Inferior parietal cortex (tissue), 1 donor: Measurements from ENCODE around the gene SLC19A1.
"Not testable (repeated sequence)": the region's sequence is repeated elsewhere in the genome, so short reads cannot be mapped to it uniquely, and the experiment has no call there.

Experiments used
- DNase-seq: peaks from one replicate; pipeline ENCODE4 v3.0.0-alpha.2; 2016; ENCODE audit errors: extremely low spot score

SLC19A1 gene

DNA sequence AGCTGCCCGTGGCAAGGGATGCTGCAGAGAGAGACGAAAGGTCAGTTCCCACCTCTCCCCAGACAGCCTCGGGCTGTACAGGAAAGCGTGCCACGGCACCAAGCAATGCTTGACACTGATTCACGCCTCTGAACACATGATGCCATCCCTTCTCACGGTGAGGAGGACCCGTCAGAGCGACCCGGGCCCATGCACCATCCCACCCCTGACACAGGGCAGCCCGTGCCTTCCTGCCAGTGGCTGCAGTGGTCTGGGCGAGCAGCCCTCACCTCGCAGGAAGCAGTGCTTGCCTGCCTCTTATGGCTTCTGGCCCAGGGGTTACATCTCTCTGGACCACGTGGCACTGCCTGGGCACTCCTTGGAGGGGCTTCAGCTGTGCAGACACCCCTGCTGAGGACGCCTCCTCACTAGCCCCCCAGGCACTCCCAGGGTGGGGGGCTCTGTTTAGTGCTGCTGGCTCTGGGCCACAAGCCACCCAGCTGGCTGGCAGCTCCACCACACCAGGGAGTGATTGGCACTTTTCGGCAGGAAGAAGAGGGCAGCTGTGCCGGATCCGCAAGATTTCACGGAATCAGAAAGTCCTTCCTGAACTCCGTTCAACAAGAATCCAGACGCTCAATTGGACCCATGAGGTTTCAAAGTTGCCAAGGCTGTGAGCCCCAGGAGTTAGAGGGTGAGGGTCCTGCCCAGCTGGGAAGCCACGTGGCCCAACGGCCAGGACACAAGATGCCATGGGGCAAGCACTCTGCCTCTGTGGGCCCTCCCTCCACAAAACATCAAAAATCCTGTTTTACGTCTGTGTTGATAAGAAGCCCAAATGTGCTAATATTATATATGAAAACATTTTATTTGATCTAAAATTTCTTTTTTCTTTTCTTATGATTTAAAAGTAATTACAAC is 34.8 kb upstream of the SLC19A1 start:
- DNase-seq: no peak

DNA sequence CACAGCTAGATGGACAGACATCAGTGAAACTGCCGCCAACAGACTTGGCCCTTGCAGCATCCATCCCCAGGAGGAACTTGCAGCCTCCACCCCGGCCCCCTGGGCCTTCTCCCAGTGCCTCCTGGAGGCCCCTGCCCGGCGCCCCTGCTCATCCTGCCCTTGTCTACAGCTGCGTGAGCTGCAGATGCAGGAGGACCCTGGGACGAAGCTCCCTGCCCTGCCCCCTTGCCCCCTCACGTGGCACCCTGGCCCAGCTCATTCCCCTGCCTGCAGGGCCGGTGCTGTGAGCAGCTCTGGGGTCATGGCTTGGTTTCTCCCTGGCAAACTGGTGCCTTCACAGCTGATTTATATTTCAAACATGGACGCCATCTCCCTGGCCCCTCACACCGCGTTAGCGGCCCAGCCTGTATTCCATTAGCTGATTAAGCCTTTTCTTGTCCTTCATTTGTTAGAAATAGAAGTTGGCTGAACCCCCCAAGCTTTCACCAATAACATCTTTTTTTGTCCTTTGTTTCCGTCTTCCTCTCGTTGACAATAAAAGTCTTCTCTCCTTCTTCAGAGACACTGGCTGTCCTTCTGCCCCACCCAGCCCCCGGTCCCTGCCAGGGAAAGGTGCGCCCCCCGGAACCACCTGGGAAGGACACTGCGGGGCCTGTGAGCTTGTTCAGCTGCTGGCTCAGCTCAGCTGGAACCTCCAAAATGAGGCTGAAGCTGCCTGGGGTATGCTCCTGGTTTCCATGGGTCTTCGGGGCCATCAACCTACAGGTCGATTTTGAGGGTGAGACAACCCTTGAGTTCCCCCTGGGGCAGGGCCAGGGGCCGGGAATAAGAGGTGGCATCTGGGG is 34.0 kb upstream of the SLC19A1 start:
- no peak for DNase-seq

GRCh38 chr21:45575304-45575992 is 33.2 kb upstream of the SLC19A1 start:
- no peak for DNase-seq

- no peak for DNase-seq
These were observed 32.5 kb upstream of the SLC19A1 start for GRCh38 chr21:45574691-45575090.

DNA sequence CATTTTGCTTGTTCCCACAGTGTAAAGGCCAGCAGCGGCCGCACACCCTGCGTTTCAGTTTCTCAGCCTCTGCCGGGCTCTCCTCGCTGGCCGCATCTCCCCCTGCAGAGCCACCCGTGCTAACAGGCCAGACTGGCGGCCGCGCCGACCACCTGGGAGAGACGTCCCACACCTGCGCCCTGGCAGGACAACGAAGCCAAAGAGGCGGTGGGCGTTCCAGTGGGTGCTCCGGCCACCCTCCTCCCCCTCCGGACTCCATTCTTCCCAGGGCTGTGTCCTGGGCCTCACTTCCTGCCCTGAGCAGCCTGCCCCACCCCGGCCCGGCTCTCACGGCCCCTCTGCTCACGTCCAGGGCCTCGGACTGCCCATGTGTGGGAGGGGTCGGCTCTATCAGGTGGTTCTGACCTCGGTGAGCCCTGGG is 31.9 kb upstream of the SLC19A1 start:
- no peak for DNase-seq

- no peak for DNase-seq
These were observed 31.3 kb upstream of the SLC19A1 start for GRCh38 chr21:45573452-45574035.

GRCh38 chr21:45572783-45573451 is 30.7 kb upstream of the SLC19A1 start:
- no peak for DNase-seq

GRCh38 chr21:45572231-45572630 is 30.0 kb upstream of the SLC19A1 start:
- no peak for DNase-seq

GRCh38 chr21:45571641-45572040 is 29.4 kb upstream of the SLC19A1 start:
- no peak for DNase-seq

GRCh38 chr21:45570826-45571601 is 28.8 kb upstream of the SLC19A1 start:
- DNase-seq: no peak

GRCh38 chr21:45570071-45570470 is 27.8 kb upstream of the SLC19A1 start:
- DNase-seq: no peak

- no peak for DNase-seq
These were observed 26.1 kb upstream of the SLC19A1 start for GRCh38 chr21:45568383-45568782.

DNA sequence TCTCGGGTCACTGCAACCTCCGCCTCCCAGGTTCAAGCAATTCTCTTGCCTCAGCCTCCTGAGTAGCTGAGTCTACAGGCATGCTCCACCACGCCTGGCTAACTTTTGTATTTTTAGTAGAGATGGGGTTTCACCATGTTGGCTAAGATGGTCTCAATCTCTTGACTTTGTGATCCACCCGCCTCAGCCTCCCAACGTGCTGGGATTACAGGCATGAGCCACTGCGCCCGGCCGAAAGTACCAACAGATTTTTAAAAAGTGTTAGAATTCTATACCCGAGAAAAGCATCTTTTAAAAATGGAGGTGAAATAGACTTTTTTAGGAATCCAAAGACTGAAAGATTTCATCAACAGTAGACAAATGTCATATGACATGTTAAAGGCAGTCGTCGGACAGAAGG is 21.9 kb upstream of the SLC19A1 start:
- not testable (repeated sequence) for DNase-seq

- no peak for DNase-seq
These were observed 20.7 kb upstream of the SLC19A1 start for GRCh38 chr21:45562965-45563364.

GRCh38 chr21:45562402-45562801 is 20.2 kb upstream of the SLC19A1 start:
- no peak for DNase-seq

DNA sequence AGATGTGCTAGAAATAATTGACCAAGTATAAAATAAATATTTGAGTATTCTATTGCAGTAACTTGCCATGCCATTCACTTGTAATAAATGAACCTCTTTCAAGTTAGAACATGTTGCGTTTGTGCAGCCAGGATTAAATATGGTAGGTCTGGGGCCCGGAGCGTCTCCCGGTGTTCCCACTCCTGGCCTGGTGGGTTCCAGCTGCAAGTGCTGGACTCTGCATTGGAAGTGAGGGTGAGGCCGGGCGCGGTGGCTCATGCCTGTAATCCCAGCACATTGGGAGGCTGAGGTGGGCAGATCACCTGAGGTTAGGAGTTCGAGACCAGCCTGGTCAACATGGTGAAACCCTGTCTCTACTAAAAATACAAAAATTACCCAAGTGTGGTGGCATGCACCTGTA is 19.0 kb upstream of the SLC19A1 start:
- DNase-seq: not testable (repeated sequence)

DNA sequence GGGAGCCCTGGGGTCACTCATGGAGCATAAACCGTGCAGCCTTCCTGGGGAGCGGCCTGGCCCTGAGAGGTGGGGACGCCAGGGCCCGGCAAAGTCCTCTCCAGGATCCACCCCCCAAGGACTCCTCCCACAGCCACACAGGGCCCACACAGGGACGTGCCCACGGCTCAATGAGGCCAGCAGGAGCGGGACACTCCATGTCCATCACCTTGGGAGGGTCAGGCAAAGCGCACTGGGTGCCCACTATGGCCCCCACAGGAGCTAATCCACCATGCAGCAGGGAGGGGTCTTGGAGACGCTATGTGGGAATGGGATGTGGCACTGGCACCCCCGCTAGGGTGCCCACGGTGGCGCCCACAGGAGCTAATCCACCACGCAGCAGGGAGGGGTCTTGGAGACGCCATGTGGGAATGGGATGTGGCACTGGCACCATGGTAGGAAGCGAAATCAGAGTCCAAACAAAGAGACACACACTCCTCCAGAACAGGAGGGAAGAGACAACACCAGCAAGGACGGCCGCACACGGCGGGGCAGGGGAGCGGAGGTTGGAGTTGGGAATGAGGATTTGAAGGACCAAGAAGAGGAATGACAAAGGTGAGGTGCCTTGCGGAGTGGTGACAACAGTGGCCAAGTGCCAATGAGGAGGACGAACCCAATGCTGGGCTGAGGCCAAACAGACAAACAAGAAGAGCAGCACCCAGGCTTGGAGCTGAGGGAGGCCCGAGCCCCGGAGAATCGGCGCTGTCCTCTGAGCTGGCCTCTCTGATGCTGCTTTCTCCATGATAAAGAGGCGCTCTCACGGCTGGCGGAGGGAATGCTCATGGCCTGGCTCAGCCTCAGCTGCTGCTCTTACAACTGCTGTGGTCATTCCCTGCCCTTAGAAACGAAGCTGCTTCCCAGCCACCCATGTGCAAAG is 18.1 kb upstream of the SLC19A1 start:
- DNase-seq: no peak

DNA sequence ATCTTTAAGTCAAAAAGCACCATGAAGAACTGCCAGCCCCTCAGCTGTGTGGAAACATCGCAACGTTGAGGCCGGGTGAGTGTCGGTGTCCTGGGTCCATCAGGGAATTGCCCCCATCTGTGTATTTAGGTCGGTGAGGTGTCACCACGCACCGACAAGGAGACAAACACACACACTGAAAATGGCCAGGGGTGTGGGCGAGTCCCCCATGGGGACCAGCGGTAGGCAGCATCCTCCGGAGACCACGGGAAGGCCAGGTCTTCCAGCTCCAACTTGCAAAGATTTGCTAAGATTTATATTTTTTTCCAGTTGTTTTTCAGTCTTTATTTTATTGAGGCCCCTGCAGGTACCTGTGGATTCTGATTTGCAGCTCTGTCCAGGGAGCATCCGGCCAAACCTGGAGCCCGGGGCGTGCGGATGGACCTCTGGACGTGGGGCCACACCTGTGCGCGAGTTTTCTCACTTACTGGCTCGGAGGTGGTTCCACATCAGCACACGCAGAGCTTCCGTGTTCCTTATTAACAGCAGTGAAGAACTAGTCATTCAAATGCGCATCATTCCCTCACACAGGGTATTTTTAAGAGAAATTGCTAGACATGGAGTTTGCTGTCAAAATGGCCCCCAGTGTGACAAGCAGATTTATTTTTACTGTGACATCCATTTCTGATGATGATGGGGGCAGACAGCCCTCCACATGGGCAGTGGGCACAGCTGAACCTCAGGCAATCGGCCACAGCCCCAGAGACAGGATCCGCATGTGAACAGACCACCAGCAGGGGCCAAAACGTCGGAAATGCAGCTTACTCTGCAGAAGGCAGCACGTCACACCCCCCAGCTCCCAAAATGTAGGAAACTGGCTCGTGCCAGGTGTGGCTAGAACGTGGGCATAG is 17.2 kb upstream of the SLC19A1 start:
- DNase-seq: no peak
